Lower lobe of right lung (tissue), 2 donors: Measurements from ENCODE around the gene ERMN. TPM values are rescaled to one million over a fixed set of nuclear protein-coding genes. Genes with fewer than 3 reads are reported as not detected.

Experiments used
- ATAC-seq, 2 donors: fragments of 200-7000 bp; cut with Tn5 transposase; one replicate each; pipeline ENCODE4 v1.9.1; 2020 to 2022; ENCODE audit warnings: mild to moderate bottlenecking in 2 of 2, moderate library complexity in 2 of 2
- DNase-seq: peaks from one replicate; pipeline ENCODE4 v3.0.0-alpha.2; 2020
- H3K27ac ChIP-seq: fragments of 200-600 bp; one replicate; pipeline ENCODE4 v1.8.0; 2022
- H3K27me3 ChIP-seq: fragments of 200-600 bp; one replicate; pipeline ENCODE4 v1.8.0; 2022; ENCODE audit warnings: low read depth
- H3K36me3 ChIP-seq: fragments of 200-600 bp; one replicate; pipeline ENCODE4 v1.8.0; 2022; ENCODE audit warnings: mild to moderate bottlenecking
- H3K4me1 ChIP-seq: fragments of 200-600 bp; one replicate; pipeline ENCODE4 v1.8.0; 2022
- H3K4me3 ChIP-seq: fragments of 200-600 bp; one replicate; pipeline ENCODE4 v1.8.0; 2022; ENCODE audit warnings: mild to moderate bottlenecking
- H3K9me3 ChIP-seq: fragments of 200-600 bp; one replicate; pipeline ENCODE4 v1.8.0; 2022
- intact Hi-C: fragments of 100-400 bp; cut with DNase I; formaldehyde crosslinking; loops from one replicate; pipeline ENCODE4 v1.11.0; 2022
- total RNA-seq: library from RNA; stranded (reverse); fragmentation: NEBNext Ultra II Directional; extraction: Animal tissue kit (Norgen Biotek cat#: 25700); gene quantifications from one replicate; pipeline ENCODE4 v1.2.1, GENCODE V29; 2021
- TF ChIP-seq, protein P1 (sequence below): fragments of 200-600 bp; IDR thresholded peaks from one replicate; pipeline ENCODE4 v1.8.0; 2022; ENCODE audit warnings: antibody characterized with exemption, mild to moderate bottlenecking
- donor health status: DM: no; HTN: yes; CAD: no; lungs with severe emphysema.

Gene ERMN
- total RNA-seq, 1 donor from 2014 or later = 0.21 TPM

DNA sequence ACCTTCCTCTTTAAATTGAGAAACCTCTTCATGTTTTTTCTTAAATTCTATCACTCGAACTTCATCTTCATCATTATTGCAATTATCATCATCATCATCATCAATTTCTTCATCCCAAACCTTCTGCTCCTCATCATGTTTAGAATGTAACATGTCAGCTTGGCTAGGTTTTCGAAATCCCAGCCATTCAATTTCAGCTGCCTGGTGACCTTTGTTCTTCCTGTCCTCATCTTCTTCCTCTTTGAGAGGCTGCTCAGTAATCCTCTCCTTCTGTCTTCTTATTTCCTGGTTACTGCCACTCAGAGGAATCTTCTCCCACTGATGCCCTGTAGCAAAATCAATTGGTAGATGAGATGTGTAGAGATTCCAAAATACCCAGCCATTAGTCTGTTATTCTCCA is 4.2 kb downstream of the ERMN start:
- DNase-seq = no peak
- H3K4me3 ChIP-seq = no peak overlapping the region
- H3K4me1 ChIP-seq = no peaks in the 10 kb centered on the region
- TF ChIP-seq, protein P1, sequence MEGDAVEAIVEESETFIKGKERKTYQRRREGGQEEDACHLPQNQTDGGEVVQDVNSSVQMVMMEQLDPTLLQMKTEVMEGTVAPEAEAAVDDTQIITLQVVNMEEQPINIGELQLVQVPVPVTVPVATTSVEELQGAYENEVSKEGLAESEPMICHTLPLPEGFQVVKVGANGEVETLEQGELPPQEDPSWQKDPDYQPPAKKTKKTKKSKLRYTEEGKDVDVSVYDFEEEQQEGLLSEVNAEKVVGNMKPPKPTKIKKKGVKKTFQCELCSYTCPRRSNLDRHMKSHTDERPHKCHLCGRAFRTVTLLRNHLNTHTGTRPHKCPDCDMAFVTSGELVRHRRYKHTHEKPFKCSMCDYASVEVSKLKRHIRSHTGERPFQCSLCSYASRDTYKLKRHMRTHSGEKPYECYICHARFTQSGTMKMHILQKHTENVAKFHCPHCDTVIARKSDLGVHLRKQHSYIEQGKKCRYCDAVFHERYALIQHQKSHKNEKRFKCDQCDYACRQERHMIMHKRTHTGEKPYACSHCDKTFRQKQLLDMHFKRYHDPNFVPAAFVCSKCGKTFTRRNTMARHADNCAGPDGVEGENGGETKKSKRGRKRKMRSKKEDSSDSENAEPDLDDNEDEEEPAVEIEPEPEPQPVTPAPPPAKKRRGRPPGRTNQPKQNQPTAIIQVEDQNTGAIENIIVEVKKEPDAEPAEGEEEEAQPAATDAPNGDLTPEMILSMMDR = no peak
- H3K27me3 ChIP-seq = no peaks in the 10 kb centered on the region
- intact Hi-C loops = no loop called here
- no peak overlapping the region for H3K27ac ChIP-seq
- ATAC-seq = no peak
- no peaks in the 10 kb centered on the region for H3K36me3 ChIP-seq
- no peaks in the 10 kb centered on the region for H3K9me3 ChIP-seq

DNA sequence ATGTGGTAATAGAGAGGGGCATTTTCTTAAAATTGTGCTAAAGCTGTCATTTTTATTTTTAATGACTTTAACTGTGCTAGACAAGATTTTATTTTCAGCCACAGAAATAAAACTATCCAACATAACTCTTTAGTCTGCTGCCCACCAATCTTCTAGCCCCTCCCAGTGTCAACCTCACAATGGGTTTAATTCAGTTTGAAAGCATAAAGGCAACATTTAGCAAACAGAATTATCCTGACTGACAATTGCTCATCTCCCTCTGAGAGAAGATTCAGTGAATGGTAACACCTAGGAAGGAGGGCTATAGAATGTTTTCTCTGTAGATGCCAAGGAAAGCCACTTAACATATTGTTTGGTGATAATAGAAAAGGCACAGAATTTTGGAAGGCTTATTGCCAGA is 5.2 kb downstream of the ERMN start:
- Histone ChIP-seq H3K36me3 (no peaks in the 10 kb centered on the region), H3K4me1 (no peaks in the 10 kb centered on the region), H3K9me3 (no peaks in the 10 kb centered on the region), H3K27ac (no peak overlapping the region), H3K4me3 (no peak overlapping the region), H3K27me3 (no peaks in the 10 kb centered on the region)
- DNase-seq = no peak
- no peak for ATAC-seq
- intact Hi-C loops = no loop called here
- TF ChIP-seq, protein P1 = no peak

DNA sequence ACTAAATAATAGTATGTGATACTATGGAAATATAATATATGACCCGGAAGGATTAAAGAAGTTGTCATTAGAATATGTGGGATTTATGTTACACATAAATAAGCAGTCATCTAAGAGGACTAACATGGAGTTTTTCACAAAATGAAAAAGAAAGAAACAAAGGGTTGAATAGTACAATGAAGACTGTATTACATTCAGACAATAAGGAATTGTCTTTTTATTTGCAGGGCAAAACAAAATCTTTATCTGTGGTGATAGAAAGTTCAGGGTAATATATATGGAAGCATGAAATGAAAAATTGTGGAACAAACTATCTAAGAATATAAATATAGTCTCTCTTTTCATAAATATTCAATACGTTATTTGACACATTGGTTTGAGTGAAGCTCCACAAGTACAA is 5.8 kb downstream of the ERMN start:
- no peaks in the 10 kb centered on the region for H3K36me3 ChIP-seq
- H3K4me1 ChIP-seq = no peaks in the 10 kb centered on the region
- H3K9me3 ChIP-seq = no peaks in the 10 kb centered on the region
- no peaks in the 10 kb centered on the region for H3K27me3 ChIP-seq
- DNase-seq = no peak
- H3K27ac ChIP-seq = no peak overlapping the region
- ATAC-seq = no peak
- no peak overlapping the region for H3K4me3 ChIP-seq
- intact Hi-C loops = no loop called here
- TF ChIP-seq, protein P1 = no peak

- intact Hi-C loops = no loop called here
- H3K4me3 ChIP-seq = no peak overlapping the region
- no peaks in the 10 kb centered on the region for H3K36me3 ChIP-seq
- H3K4me1 ChIP-seq = no peaks in the 10 kb centered on the region
- TF ChIP-seq, protein P1 = no peak
- H3K27ac ChIP-seq = no peak overlapping the region
- DNase-seq (no peak), ATAC-seq (no peak)
- H3K27me3 ChIP-seq = no peaks in the 10 kb centered on the region
- H3K9me3 ChIP-seq = no peaks in the 10 kb centered on the region
These were observed 6.7 kb downstream of the ERMN start for GRCh38 chr2:157318884-157319283.

GRCh38 chr2:157315901-157316300 is 9.7 kb downstream of the ERMN start:
- TF ChIP-seq, protein P1 = no peak

More at GRCh38 chr2:157315901-157316300, 9.7 kb downstream of the ERMN start:
- no peaks in the 10 kb centered on the region for H3K9me3 ChIP-seq
- no peaks in the 10 kb centered on the region for H3K4me1 ChIP-seq
- H3K36me3 ChIP-seq = no peaks in the 10 kb centered on the region
- DNase-seq (no peak), ATAC-seq (no peak)
- intact Hi-C loops = no loop called here
- no peaks in the 10 kb centered on the region for H3K27me3 ChIP-seq
- H3K4me3 ChIP-seq = no peak overlapping the region
- H3K27ac ChIP-seq = no peak overlapping the region
